Measurements from ENCODE around the gene PSMB7. TPM values are rescaled to one million over a fixed set of nuclear protein-coding genes. Genes with fewer than 3 reads are reported as not detected.

The PSMB7 gene
- total RNA-seq, 3 donors from 2014 or later (not counting 1 experiment from before 2014, with no cell fraction given), result 75.6 to 75.9 (median 75.8) TPM

DNA sequence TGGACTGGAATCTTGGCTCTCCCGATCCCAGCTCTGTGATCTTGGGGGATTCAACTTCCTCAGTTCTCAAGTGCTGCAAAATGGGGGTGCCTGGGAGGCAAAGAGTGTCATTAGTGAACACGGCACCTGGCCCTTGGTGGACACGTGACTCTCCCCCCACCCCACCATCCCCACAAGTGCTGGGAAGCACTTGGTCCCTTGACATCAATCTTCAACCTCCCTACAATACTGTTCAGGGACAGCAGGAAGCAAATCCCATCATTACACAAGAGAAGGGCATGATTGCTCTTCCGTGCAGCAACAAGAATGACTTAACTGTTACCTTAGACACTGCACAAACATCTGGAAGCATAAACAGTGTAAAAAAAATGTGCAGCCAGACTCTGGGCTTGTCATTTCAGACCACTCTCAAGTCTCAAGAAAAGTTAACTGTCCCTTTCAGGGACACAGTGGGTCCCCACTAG is 61.4 kb downstream of the PSMB7 start:
- Histone ChIP-seq H3K4me1 (ENCODE audit: control insufficient read depth, insufficient read depth, low read length) (peaks cover 18% of the 10 kb centered on the region), H3K36me3 (ENCODE audit: control insufficient read depth, insufficient read depth, low read length) (peaks cover 61% of the 10 kb centered on the region), H3K9me3 (ENCODE audit: control insufficient read depth, insufficient read depth, low read length) (no peaks in the 10 kb centered on the region), H3K27me3 (ENCODE audit: control insufficient read depth, insufficient read depth, low read length) (no peaks in the 10 kb centered on the region), H3K4me3 (ENCODE audit: low read length) (no peak overlapping the region), H3K27ac (ENCODE audit: low read length) (no peak overlapping the region)
- DNase-seq (no peak), ATAC-seq (no peak)
- WGBS (ENCODE audit: insufficient coverage), result 89% methylated on average over 4 of the region's 4 CpGs
- intact Hi-C loops (cut with micrococcal nuclease), result no loop called here
- Mint-ChIP-seq H3K4me1 (peaks cover 20 to 27% of the 10 kb centered on the region in 2 donors), H3K4me3 (no peak overlapping the region), H3K36me3 (no peaks in the 10 kb centered on the region), H3K9me3 (no peaks in the 10 kb centered on the region), H3K27ac (peak overlapping the region; percentile 32 to 70), H3K27me3 (ENCODE audit: low read depth in 2 of 2) (no peaks in the 10 kb centered on the region)
- TF ChIP-seq, protein P1, sequence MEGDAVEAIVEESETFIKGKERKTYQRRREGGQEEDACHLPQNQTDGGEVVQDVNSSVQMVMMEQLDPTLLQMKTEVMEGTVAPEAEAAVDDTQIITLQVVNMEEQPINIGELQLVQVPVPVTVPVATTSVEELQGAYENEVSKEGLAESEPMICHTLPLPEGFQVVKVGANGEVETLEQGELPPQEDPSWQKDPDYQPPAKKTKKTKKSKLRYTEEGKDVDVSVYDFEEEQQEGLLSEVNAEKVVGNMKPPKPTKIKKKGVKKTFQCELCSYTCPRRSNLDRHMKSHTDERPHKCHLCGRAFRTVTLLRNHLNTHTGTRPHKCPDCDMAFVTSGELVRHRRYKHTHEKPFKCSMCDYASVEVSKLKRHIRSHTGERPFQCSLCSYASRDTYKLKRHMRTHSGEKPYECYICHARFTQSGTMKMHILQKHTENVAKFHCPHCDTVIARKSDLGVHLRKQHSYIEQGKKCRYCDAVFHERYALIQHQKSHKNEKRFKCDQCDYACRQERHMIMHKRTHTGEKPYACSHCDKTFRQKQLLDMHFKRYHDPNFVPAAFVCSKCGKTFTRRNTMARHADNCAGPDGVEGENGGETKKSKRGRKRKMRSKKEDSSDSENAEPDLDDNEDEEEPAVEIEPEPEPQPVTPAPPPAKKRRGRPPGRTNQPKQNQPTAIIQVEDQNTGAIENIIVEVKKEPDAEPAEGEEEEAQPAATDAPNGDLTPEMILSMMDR (IDR thresholded peaks at IDR 0.05), result no peak

DNA sequence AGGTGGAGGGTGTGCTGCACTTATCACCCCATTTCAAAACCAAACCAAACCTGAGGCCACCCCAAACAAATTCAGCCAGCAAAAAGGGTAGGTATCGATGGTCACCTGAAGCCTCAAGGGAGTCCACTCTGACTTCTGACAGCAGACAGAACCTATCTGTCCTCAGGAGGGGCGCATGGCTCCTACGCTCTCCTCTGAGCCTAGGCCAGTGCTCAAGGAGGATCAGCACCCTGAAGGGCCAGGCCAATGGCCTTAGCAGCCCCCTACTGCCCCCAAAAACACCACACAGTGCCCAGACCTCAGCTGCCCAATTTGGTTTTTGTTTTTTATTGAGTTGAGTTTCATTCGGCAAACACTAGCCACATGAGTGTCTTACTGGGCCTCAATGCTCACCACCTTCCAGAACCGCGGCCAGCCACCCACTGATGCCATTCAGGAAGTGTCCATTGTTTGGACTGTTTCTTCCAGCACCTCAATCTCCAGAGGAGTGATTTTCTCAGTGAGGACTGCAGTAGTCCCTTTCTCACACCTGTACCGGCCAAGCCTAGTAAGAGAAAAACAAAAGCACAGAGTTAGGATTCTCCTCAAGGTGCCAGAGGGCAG is 62.0 kb downstream of the PSMB7 start:
- H3K9me3 Mint-ChIP-seq, result no peaks in the 10 kb centered on the region
- Histone ChIP-seq H3K36me3 (ENCODE audit: control insufficient read depth, insufficient read depth, low read length) (peaks cover 67% of the 10 kb centered on the region), H3K27ac (ENCODE audit: low read length) (no peak overlapping the region), H3K9me3 (ENCODE audit: control insufficient read depth, insufficient read depth, low read length) (no peaks in the 10 kb centered on the region), H3K4me3 (ENCODE audit: low read length) (no peak overlapping the region), H3K4me1 (ENCODE audit: control insufficient read depth, insufficient read depth, low read length) (peaks cover 13% of the 10 kb centered on the region), H3K27me3 (ENCODE audit: control insufficient read depth, insufficient read depth, low read length) (no peaks in the 10 kb centered on the region)
- H3K27me3 Mint-ChIP-seq (ENCODE audit: low read depth in 2 of 2), result no peaks in the 10 kb centered on the region
- intact Hi-C loops (cut with micrococcal nuclease), result no loop called here
- DNase-seq (no peak), ATAC-seq (no peak)
- peak overlapping the region; percentile 64 to 70 for H3K27ac Mint-ChIP-seq
- TF ChIP-seq, protein P1 (IDR thresholded peaks at IDR 0.05), result no peak
- H3K4me1 Mint-ChIP-seq, result peaks cover 15 to 21% of the 10 kb centered on the region in 2 donors
- H3K4me3 Mint-ChIP-seq, result no peak overlapping the region
- H3K36me3 Mint-ChIP-seq, result no peaks in the 10 kb centered on the region
- WGBS (ENCODE audit: insufficient coverage), result 99% methylated on average over 7 of the region's 7 CpGs

DNA sequence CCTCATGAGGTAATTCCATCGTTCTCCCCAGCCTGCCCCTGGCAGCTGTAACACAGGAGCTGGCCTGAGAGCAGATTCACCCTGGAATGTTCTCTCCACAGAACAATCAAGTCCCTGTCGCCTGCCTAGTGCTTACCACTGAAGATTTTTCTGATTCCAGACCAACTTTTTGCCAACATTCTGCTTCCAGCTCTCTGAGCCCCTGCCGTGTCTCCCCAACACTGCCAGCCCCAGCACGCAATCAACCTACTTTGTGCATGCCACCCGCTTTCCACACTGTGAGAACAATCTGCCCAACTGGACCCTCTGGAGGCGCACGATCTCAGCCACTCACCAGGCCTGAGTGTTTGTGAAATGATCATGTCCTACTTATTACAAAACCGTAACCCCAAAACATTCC is 62.6 kb downstream of the PSMB7 start:
- no peaks in the 10 kb centered on the region for H3K9me3 Mint-ChIP-seq
- no peaks in the 10 kb centered on the region for H3K36me3 Mint-ChIP-seq
- no peaks in the 10 kb centered on the region for H3K27me3 Mint-ChIP-seq (ENCODE audit: low read depth in 2 of 2)
- H3K27ac Mint-ChIP-seq, result peak overlapping the region in 1 of 2 donors; percentile 64
- ATAC-seq, result no peak
- H3K4me1 Mint-ChIP-seq, result peaks cover 8 to 14% of the 10 kb centered on the region in 2 donors
- Histone ChIP-seq H3K27me3 (ENCODE audit: control insufficient read depth, insufficient read depth, low read length) (no peaks in the 10 kb centered on the region), H3K27ac (ENCODE audit: low read length) (no peak overlapping the region), H3K9me3 (ENCODE audit: control insufficient read depth, insufficient read depth, low read length) (no peaks in the 10 kb centered on the region), H3K4me3 (ENCODE audit: low read length) (no peak overlapping the region), H3K4me1 (ENCODE audit: control insufficient read depth, insufficient read depth, low read length) (peaks cover 7% of the 10 kb centered on the region), H3K36me3 (ENCODE audit: control insufficient read depth, insufficient read depth, low read length) (peaks cover 74% of the 10 kb centered on the region)
- no peak overlapping the region for H3K4me3 Mint-ChIP-seq
- DNase-seq, result no peak
- TF ChIP-seq, protein P1 (IDR thresholded peaks at IDR 0.05), result no peak
- intact Hi-C loops (cut with micrococcal nuclease), result no loop called here
- 96% methylated on average over 8 of the region's 8 CpGs for WGBS (ENCODE audit: insufficient coverage)

Measured in natural killer cell (primary cell).